CD4-positive, CD25-positive, alpha-beta regulatory T cell (primary cell): ENCODE results near the gene ANG. TPM values are rescaled to one million over a fixed set of nuclear protein-coding genes. Genes with fewer than 3 reads are reported as not detected.

Source experiments
- ATAC-seq, 2 donors: fragments of 150-1000 bp; cut with Tn5 transposase; one replicate each; pipeline ENCODE4 v1.10.0; 2021; ENCODE audit warnings: low read depth in 2 of 2, moderate number of reproducible peaks in 2 of 2, moderate library complexity in 1 of 2
- DNase-seq, 3 donors: peaks; one replicate each; pipeline versions ENCODE4 v3.0.0 to v3.0.0-alpha.2; 2012 to 2022; ENCODE audit warnings: mixed read lengths in 1 of 3
- H3K27ac ChIP-seq: one replicate; pipeline ENCODE4 v1.7.0; 2013; ENCODE audit warnings: mild to moderate bottlenecking, low read length; ENCODE audit not compliant: insufficient read depth, poor library complexity, severe bottlenecking
- H3K27me3 ChIP-seq: one replicate; pipeline ENCODE4 v1.7.0; 2013; ENCODE audit warnings: low read length; ENCODE audit not compliant: control insufficient read depth, insufficient read depth
- H3K36me3 ChIP-seq: one replicate; pipeline ENCODE4 v1.7.0; 2013; ENCODE audit warnings: mild to moderate bottlenecking, low read length, moderate library complexity; ENCODE audit not compliant: control insufficient read depth, insufficient read depth
- H3K4me1 ChIP-seq: 2 replicates; pipeline ENCODE4 v1.7.0; 2013; ENCODE audit warnings: mild to moderate bottlenecking, low read length; ENCODE audit not compliant: insufficient read depth, control insufficient read depth, poor library complexity, severe bottlenecking
- H3K4me3 ChIP-seq: one replicate; pipeline ENCODE4 v1.7.0; 2013; ENCODE audit warnings: low read depth, mild to moderate bottlenecking, low read length, moderate library complexity
- H3K9me3 ChIP-seq, 2 experiments: 1 replicate in 1 of 2; 2 replicates in 1 of 2; pipeline ENCODE4 v1.7.0; 2013; ENCODE audit warnings: low read length in 2 of 2, mild to moderate bottlenecking in 1 of 2, moderate library complexity in 1 of 2; ENCODE audit not compliant: control insufficient read depth in 2 of 2
- H3K27ac Mint-ChIP-seq, 3 donors: one replicate each; pipeline ENCODE4 v1.8.0; 2020 to 2022; ENCODE audit warnings: mild to moderate bottlenecking in 3 of 3, mixed read lengths in 3 of 3, moderate library complexity in 2 of 3
- H3K27me3 Mint-ChIP-seq: one replicate; pipeline ENCODE4 v1.8.0; 2022; ENCODE audit warnings: mild to moderate bottlenecking, mixed read lengths
- H3K36me3 Mint-ChIP-seq: one replicate; pipeline ENCODE4 v1.8.0; 2020; ENCODE audit warnings: mixed read lengths
- H3K4me1 Mint-ChIP-seq, 4 donors: one replicate each; pipeline ENCODE4 v1.8.0; 2020 to 2022; ENCODE audit warnings: mixed read lengths in 4 of 4, mild to moderate bottlenecking in 1 of 4
- H3K4me3 Mint-ChIP-seq, 4 donors: one replicate each; pipeline ENCODE4 v1.8.0; 2020 to 2022; ENCODE audit warnings: mild to moderate bottlenecking in 4 of 4, mixed read lengths in 4 of 4, moderate library complexity in 3 of 4
- H3K9me3 Mint-ChIP-seq, 7 donors: one replicate each; pipeline ENCODE4 v1.8.0; 2020 to 2022; ENCODE audit warnings: mixed read lengths in 7 of 7, mild to moderate bottlenecking in 3 of 7, moderate library complexity in 2 of 7
- polyA plus RNA-seq, 4 donors: library from polyadenylated mRNA; unstranded; fragments of 300-500 nt; fragmentation: Illumina TruSeq; gene quantifications; one replicate each; pipeline ENCODE4 v1.2.3, GENCODE V29; 2021
- total RNA-seq: library from RNA; stranded (reverse); gene quantifications from one replicate; pipeline ENCODE4 v1.2.3, GENCODE V29; 2022

ANG gene
- total and polyA plus RNA-seq, 5 donors from 2014 or later, result 0.59 to 2.3 (median 0.95) TPM

DNA sequence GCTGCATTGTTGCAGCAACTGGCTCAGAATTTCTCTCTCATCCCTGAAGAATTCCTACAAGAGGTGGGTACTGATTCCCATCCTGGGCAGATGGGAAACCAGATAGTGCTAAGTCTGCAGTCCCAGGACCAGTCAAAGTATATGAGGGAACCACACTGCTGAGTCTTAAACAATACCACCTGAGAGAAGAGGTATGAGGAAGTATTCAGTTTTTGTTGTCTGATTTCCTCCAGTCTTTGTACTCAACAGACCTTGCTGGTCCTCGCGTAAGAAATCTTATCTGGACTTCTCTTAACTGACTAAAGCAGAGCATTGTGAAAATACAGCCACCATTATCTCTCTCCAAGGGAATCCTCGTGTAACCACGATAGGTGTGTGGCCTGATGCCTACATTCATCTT lies 53.6 kb downstream of the ANG start:
- ATAC-seq (no peak), DNase-seq (no peak)
- Mint-ChIP-seq H3K36me3 (no peaks in the 10 kb centered on the region), H3K4me3 (no peak overlapping the region), H3K27ac (no peak overlapping the region), H3K9me3 (peaks cover 0 to 1% (median 0%) of the 10 kb centered on the region in 7 donors), H3K4me1 (no peaks in the 10 kb centered on the region), H3K27me3 (peaks cover 34% of the 10 kb centered on the region)
- Histone ChIP-seq H3K4me1 (no peaks in the 10 kb centered on the region), H3K36me3 (no peaks in the 10 kb centered on the region), H3K4me3 (no peak overlapping the region), H3K27ac (no peak overlapping the region), H3K9me3 (no peaks in the 10 kb centered on the region), H3K27me3 (peaks cover 2% of the 10 kb centered on the region)

- Mint-ChIP-seq H3K36me3 (no peaks in the 10 kb centered on the region), H3K4me1 (no peaks in the 10 kb centered on the region), H3K27me3 (peaks cover 28% of the 10 kb centered on the region), H3K9me3 (peaks cover 0 to 1% (median 0%) of the 10 kb centered on the region in 7 donors), H3K27ac (no peak overlapping the region), H3K4me3 (no peak overlapping the region)
- no peaks in the 10 kb centered on the region for H3K4me1 ChIP-seq
- no peak overlapping the region for H3K27ac ChIP-seq
- no peaks in the 10 kb centered on the region for H3K36me3 ChIP-seq
- no peak for DNase-seq
- no peak for ATAC-seq
- H3K9me3 ChIP-seq, result no peaks in the 10 kb centered on the region
- peaks cover 1% of the 10 kb centered on the region for H3K27me3 ChIP-seq
- no peak overlapping the region for H3K4me3 ChIP-seq
Observed at GRCh38 chr14:20743556-20743955, 55.0 kb downstream of the ANG start.

Other genes with a start within 250 kb of the ANG start
- gene OSGEP, start 234.0 kb upstream of the ANG start, total RNA-seq, result 40.8 TPM
- 10 to 100 TPM; 27.3 to 34.2 (median 32.9) TPM for gene OSGEP, start 234.0 kb upstream of the ANG start, polyA plus RNA-seq
- gene APEX1, start 233.5 kb upstream of the ANG start, total RNA-seq, result 72.6 TPM
- 100 to 1,000 TPM in 2 of 4 donors, 10 to 100 TPM in 2; 81.8 to 121 (median 101) TPM for gene APEX1, start 233.5 kb upstream of the ANG start, polyA plus RNA-seq
- gene PIP4P1, start 227.3 kb upstream of the ANG start, total RNA-seq, result 65.6 TPM
- 10 to 100 TPM; 24.7 to 38.3 (median 30.4) TPM for gene PIP4P1, start 227.3 kb upstream of the ANG start, polyA plus RNA-seq
- 33.4 TPM for gene PNP, start 219.4 kb upstream of the ANG start, total RNA-seq
- 10 to 100 TPM; 28.8 to 42.5 (median 40.3) TPM for gene PNP, start 219.4 kb upstream of the ANG start, polyA plus RNA-seq
- gene RNASE10, start 183.2 kb upstream of the ANG start, total RNA-seq, result not detected
- under 1 TPM in 1 of 4 donors, not detected in 3; 0.33 TPM for gene RNASE10, start 183.2 kb upstream of the ANG start, polyA plus RNA-seq
- gene RNASE9, start 127.7 kb upstream of the ANG start, total RNA-seq, result not detected
- not detected for gene RNASE9, start 127.7 kb upstream of the ANG start, polyA plus RNA-seq
- gene RNASE11, start 100.8 kb upstream of the ANG start, total RNA-seq, result not detected
- gene RNASE11, start 100.8 kb upstream of the ANG start, polyA plus RNA-seq, result not detected
- not detected for gene RNASE12, start 97.4 kb upstream of the ANG start, total RNA-seq
- not detected for gene RNASE12, start 97.4 kb upstream of the ANG start, polyA plus RNA-seq
- not detected for gene OR6S1, start 47.1 kb upstream of the ANG start, total RNA-seq
- not detected for gene OR6S1, start 47.1 kb upstream of the ANG start, polyA plus RNA-seq
- gene RNASE4, start 4.2 kb upstream of the ANG start, total RNA-seq, result 0.17 TPM
- 1 to 10 TPM in 3 of 4 donors, under 1 TPM in 1; 0.75 to 4.1 (median 2.9) TPM for gene RNASE4, start 4.2 kb upstream of the ANG start, polyA plus RNA-seq
- gene EDDM3A, start 57.1 kb downstream of the ANG start, total RNA-seq, result not detected
- gene EDDM3A, start 57.1 kb downstream of the ANG start, polyA plus RNA-seq, result not detected
- gene EDDM3B, start 79.6 kb downstream of the ANG start, total RNA-seq, result not detected
- gene EDDM3B, start 79.6 kb downstream of the ANG start, polyA plus RNA-seq, result not detected
- 1.3 TPM for gene RNASE6, start 92.5 kb downstream of the ANG start, total RNA-seq
- 1 to 10 TPM in 2 of 4 donors, under 1 TPM in 2; 0.24 to 6.3 (median 0.95) TPM for gene RNASE6, start 92.5 kb downstream of the ANG start, polyA plus RNA-seq
- not detected for gene RNASE1, start 114.1 kb downstream of the ANG start, total RNA-seq
- not detected for gene RNASE1, start 114.1 kb downstream of the ANG start, polyA plus RNA-seq
- not detected for gene RNASE3, start 202.6 kb downstream of the ANG start, total RNA-seq
- gene RNASE3, start 202.6 kb downstream of the ANG start, polyA plus RNA-seq, result not detected